Measurements from ENCODE around the gene ENKUR.

DNA sequence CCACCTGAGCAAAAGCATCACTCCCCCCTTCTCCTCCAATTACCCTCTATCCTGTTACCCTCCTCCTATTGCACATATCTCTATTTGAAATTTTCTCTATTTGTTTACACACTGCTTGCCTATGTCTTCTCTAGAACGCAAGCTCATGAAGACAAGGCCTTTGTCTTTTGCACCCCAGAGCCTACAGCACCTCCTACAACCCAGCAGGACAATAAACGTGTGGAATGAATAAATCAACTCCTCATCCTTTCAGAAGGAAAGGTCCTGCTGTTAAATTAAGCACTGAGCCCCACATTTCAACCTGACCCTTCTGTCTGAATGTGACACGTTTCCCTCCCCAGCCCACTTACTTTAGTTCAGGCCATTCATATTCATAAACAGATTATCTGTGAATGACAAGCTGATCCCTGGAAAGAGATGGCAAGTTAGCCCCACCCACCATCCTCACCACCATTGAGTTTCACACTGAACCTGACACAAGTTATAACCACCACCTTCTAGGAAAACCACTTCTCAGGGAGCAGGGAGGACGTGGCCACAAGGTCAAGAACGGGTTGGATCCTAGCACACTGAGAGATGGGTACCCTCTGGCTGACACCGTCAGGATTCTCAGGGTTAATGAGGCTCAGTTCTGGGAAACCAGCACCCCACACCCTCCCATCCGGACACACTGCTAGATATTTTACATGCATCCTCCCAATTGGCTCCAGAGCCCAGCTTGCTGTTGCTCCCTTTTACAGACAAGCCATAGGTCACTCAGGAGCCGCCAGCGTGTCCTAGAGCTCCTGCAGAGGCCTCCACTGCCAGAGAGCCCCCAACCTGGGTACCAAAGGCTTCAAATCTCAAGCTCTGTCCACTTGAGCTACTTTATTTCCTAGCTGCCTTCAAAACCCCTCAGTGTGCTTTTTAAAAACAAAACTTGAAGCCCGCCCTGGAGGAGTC lies 64.5 kb downstream of the ENKUR start:
- TF ChIP-seq, protein P1, sequence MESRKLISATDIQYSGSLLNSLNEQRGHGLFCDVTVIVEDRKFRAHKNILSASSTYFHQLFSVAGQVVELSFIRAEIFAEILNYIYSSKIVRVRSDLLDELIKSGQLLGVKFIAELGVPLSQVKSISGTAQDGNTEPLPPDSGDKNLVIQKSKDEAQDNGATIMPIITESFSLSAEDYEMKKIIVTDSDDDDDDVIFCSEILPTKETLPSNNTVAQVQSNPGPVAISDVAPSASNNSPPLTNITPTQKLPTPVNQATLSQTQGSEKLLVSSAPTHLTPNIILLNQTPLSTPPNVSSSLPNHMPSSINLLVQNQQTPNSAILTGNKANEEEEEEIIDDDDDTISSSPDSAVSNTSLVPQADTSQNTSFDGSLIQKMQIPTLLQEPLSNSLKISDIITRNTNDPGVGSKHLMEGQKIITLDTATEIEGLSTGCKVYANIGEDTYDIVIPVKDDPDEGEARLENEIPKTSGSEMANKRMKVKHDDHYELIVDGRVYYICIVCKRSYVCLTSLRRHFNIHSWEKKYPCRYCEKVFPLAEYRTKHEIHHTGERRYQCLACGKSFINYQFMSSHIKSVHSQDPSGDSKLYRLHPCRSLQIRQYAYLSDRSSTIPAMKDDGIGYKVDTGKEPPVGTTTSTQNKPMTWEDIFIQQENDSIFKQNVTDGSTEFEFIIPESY (IDR thresholded peaks at IDR 0.05) = no peak
- TF ChIP-seq, protein P2, sequence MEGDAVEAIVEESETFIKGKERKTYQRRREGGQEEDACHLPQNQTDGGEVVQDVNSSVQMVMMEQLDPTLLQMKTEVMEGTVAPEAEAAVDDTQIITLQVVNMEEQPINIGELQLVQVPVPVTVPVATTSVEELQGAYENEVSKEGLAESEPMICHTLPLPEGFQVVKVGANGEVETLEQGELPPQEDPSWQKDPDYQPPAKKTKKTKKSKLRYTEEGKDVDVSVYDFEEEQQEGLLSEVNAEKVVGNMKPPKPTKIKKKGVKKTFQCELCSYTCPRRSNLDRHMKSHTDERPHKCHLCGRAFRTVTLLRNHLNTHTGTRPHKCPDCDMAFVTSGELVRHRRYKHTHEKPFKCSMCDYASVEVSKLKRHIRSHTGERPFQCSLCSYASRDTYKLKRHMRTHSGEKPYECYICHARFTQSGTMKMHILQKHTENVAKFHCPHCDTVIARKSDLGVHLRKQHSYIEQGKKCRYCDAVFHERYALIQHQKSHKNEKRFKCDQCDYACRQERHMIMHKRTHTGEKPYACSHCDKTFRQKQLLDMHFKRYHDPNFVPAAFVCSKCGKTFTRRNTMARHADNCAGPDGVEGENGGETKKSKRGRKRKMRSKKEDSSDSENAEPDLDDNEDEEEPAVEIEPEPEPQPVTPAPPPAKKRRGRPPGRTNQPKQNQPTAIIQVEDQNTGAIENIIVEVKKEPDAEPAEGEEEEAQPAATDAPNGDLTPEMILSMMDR (IDR thresholded peaks at IDR 0.05; ENCODE audit: low read depth, low read length, missing input control) = no peak
- peak in 1 of 2 donors; percentile 8 for TF ChIP-seq RAD21 (IDR thresholded peaks at IDR 0.05)
- TF ChIP-seq, protein P3, sequence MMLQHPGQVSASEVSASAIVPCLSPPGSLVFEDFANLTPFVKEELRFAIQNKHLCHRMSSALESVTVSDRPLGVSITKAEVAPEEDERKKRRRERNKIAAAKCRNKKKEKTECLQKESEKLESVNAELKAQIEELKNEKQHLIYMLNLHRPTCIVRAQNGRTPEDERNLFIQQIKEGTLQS (IDR thresholded peaks at IDR 0.05) = no peak
- TF ChIP-seq, protein P4, sequence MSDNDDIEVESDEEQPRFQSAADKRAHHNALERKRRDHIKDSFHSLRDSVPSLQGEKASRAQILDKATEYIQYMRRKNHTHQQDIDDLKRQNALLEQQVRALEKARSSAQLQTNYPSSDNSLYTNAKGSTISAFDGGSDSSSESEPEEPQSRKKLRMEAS (IDR thresholded peaks at IDR 0.05) = no peak
- TF ChIP-seq EGR1 (IDR thresholded peaks at IDR 0.05; ENCODE audit: low read depth in 2 of 2) = no peak
- TF ChIP-seq SP1 (IDR thresholded peaks at IDR 0.05) = no peak
- peak; percentile 34 for TF ChIP-seq NR2F2 (IDR thresholded peaks at IDR 0.05)
- TF ChIP-seq GABPA (IDR thresholded peaks at IDR 0.05 in 1 of 2, conservative IDR thresholded peaks at IDR 0.05 in 1 of 2) = no peak
- no peak for TF ChIP-seq RXRA (IDR thresholded peaks at IDR 0.05)
- no peak for TF ChIP-seq YY1 (IDR thresholded peaks at IDR 0.05)
- TF ChIP-seq TAF1 (conservative IDR thresholded peaks at IDR 0.05) = peak; percentile 18
- TF ChIP-seq FOXA2 (IDR thresholded peaks at IDR 0.05) = no peak

Data from liver (tissue), 3 donors.